SK-N-SH (cell line): ENCODE measurements around the gene GSE1. TPM values are rescaled to one million over a fixed set of nuclear protein-coding genes. Genes with fewer than 3 reads are reported as not detected.
A peak's percentile ranks its signal among the peaks of the same experiment; 100 is the strongest.

Experiments used
- CTCF ChIA-PET: fragments of 300-600, 350-600 bp; formaldehyde crosslinking; extraction: SDS; loops from one replicate; lab custom pipeline; 2021; lab: Yijun Ruan, JAX
- POLR2A ChIA-PET: fragments of 350-600 bp; sonication (Branson Sonifier 250); formaldehyde crosslinking; extraction: SDS; loops from one replicate; lab custom pipeline; 2020; ENCODE audit warnings: antibody characterized with exemption, inconsistent platforms; lab: Yijun Ruan, JAX
- DNase-seq: peaks from one replicate; pipeline ENCODE4 v3.0.0; 2012
- H2AFZ ChIP-seq: fragments of 200-600 bp; sonication (generic); 2 replicates; pipeline ENCODE4 v1.8.1; 2016; ENCODE audit warnings: antibody characterized with exemption, mild to moderate bottlenecking, low read depth
- H3F3A ChIP-seq: fragments of 200-600 bp; sonication (generic); replicated peaks from 2 replicates; pipeline ENCODE3; 2016; ENCODE audit warnings: antibody characterized with exemption, mild to moderate bottlenecking; ENCODE audit not compliant: insufficient read depth
- H3K27ac ChIP-seq, 2 experiments: fragments of 200-500 bp in 1 of 2; fragments of 200-600 bp in 1 of 2; sonication (Bioruptor generic) in 1 of 2; sonication (generic), shearing (Covaris generic) in 1 of 2; 2 replicates each; pipeline versions ENCODE4 v1.5.1 to v1.6.1; 2014 to 2016; ENCODE audit warnings: low read depth in 2 of 2, inconsistent platforms in 1 of 2, low read length in 1 of 2, mild to moderate bottlenecking in 1 of 2, mixed read lengths in 1 of 2
- H3K27me3 ChIP-seq: fragments of 200-600 bp; sonication (generic), shearing (Covaris generic); 2 replicates; pipeline ENCODE4 v1.6.1; 2016; ENCODE audit warnings: mixed run types; ENCODE audit not compliant: insufficient read depth
- H3K36me3 ChIP-seq, 2 experiments: fragments of 200-500 bp in 1 of 2; fragments of 200-600 bp in 1 of 2; sonication (Bioruptor generic) in 1 of 2; sonication (generic) in 1 of 2; replicated peaks in 1 of 2; 2 replicates each; pipeline versions ENCODE3 to v1.5.1; 2014 to 2016; ENCODE audit warnings: low read length in 1 of 2, mild to moderate bottlenecking in 1 of 2; ENCODE audit not compliant: insufficient read depth in 2 of 2, control insufficient read depth in 1 of 2
- H3K4me1 ChIP-seq, 2 experiments: fragments of 200-500 bp in 1 of 2; fragments of 200-600 bp in 1 of 2; sonication (Bioruptor generic) in 1 of 2; sonication (generic), shearing (Covaris generic) in 1 of 2; 2 replicates each; pipeline versions ENCODE4 v1.5.1 to v1.6.1; 2014 to 2016; ENCODE audit warnings: low read depth in 1 of 2, low read length in 1 of 2, mixed run types in 1 of 2; ENCODE audit not compliant: insufficient read depth in 2 of 2, control insufficient read depth in 1 of 2
- H3K4me2 ChIP-seq: fragments of 200-600 bp; sonication (generic), shearing (Covaris generic); 2 replicates; pipeline ENCODE4 v1.6.1; 2017; ENCODE audit warnings: mixed run types
- H3K4me3 ChIP-seq, 2 experiments: fragments of 200-500 bp in 1 of 2; fragments of 200-600 bp in 1 of 2; sonication (Bioruptor generic) in 1 of 2; sonication (generic), shearing (Covaris generic) in 1 of 2; 2 replicates each; pipeline versions ENCODE4 v1.5.1 to v1.8.1; 2014 to 2016; ENCODE audit warnings: low read depth in 2 of 2, inconsistent platforms in 1 of 2, low read length in 1 of 2, mild to moderate bottlenecking in 1 of 2, mixed read lengths in 1 of 2, moderate library complexity in 1 of 2
- H3K79me2 ChIP-seq: fragments of 200-600 bp; sonication (generic); 2 replicates; pipeline ENCODE4 v1.8.1; 2017; ENCODE audit warnings: mild to moderate bottlenecking; ENCODE audit not compliant: insufficient read depth
- H3K9ac ChIP-seq: fragments of 200-600 bp; sonication (generic); 2 replicates; pipeline ENCODE4 v1.6.1; 2017; ENCODE audit warnings: mixed run types
- H3K9me2 ChIP-seq: fragments of 200-600 bp; sonication (generic); 2 replicates; pipeline ENCODE4 v1.6.1; 2017; ENCODE audit warnings: mixed run types
- H3K9me3 ChIP-seq: fragments of 200-600 bp; sonication (generic); 2 replicates; pipeline ENCODE4 v1.6.1; 2017; ENCODE audit warnings: mixed run types, mild to moderate bottlenecking, moderate library complexity
- H4K20me1 ChIP-seq: fragments of 200-600 bp; sonication (generic); 2 replicates; pipeline ENCODE4 v1.6.1; 2017; ENCODE audit warnings: mild to moderate bottlenecking, mixed run types; ENCODE audit not compliant: insufficient read depth
- FOXJ3 ChIP-seq: sonication (generic); formaldehyde crosslinking; IDR thresholded peaks from 2 replicates; pipeline ENCODE4 v1.5.1; 2020; ENCODE audit warnings: mild to moderate bottlenecking, missing genetic modification reagents
- GATA2 ChIP-seq: sonication (generic); formaldehyde crosslinking; IDR thresholded peaks from 2 replicates; pipeline ENCODE4 v1.5.0; 2020; ENCODE audit warnings: mild to moderate bottlenecking, missing genetic modification reagents
- NFIC ChIP-seq: IDR thresholded peaks from 2 replicates; pipeline ENCODE4 v1.4.0; 2012; ENCODE audit warnings: borderline replicate concordance
- NRF1 ChIP-seq: IDR thresholded peaks from 2 replicates; pipeline ENCODE4 v1.6.1; 2012; ENCODE audit warnings: low read depth, mild to moderate bottlenecking, low read length
- RFX5 ChIP-seq: IDR thresholded peaks from 2 replicates; pipeline ENCODE4 v1.6.1; 2012; ENCODE audit warnings: mild to moderate bottlenecking, improper control_type of control experiment, low read length
- TCF12 ChIP-seq: IDR thresholded peaks from 2 replicates; pipeline ENCODE4 v1.4.0; 2012
- WGBS: methylation state at CpG from one replicate; pipeline ENCODE4 v1.1.6; 2017; ENCODE audit warnings: low lambda C conversion rate; 5-methylcytosine and 5-hydroxymethylcytosine counted together
- polyA plus RNA-seq, 3 experiments: library from polyadenylated mRNA; depleted of rRNA; stranded (reverse); fragments of >200 nt; gene quantifications; 2 replicates each; pipeline ENCODE4 v1.2.3, GENCODE V29; 2012
- TF ChIP-seq, protein P1 (sequence below): IDR thresholded peaks from 2 replicates; pipeline ENCODE4 v1.4.0; 2012; ENCODE audit warnings: low read depth, borderline replicate concordance
- TF ChIP-seq, protein P2 (sequence below): IDR thresholded peaks from 2 replicates; pipeline ENCODE4 v1.4.0; 2012; ENCODE audit warnings: low read depth

GSE1 gene
- polyA plus RNA-seq, 1 of the 3 experiments (the other 2 are of a cell fraction) = 26.5 TPM

DNA sequence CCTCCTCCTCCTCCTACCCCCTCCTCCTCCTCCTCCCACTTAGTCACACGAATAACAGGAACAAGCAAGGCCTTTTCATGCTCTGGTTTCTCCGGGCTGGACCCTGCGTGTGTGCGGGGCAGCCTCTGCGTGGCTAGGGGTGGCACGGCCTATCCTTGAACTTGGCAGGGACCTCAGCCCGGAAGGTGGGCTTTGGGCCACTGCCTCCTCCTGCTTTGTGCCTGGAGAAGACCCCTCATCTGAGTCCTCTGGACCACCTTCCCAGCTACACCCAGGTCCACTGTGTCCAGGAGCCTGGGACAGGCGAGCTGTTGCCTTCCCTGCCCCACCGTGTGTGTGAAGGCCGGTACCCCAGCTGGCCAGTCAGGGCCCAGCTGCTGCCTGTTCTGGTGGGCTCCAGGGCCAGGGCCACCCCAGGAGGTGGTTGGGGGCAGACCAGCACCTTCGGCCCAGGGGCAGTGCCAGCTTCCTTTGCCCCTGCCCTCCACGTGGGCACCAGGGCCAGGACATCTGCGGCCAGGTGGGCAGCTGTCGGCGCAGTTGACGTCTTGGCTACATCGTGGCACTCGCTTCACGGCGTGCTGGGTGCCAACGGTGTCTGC lies 40.3 kb downstream of the GSE1 start:
- H3K79me2 ChIP-seq = peaks cover 3% of the 10 kb centered on the region; the same call in 1 of the 2 replicates
- H3K4me3 ChIP-seq = no peak overlapping the region; a peak in 1 of 4 replicates
- peaks cover 17 to 61% of the 10 kb centered on the region in 2 experiments for H3K4me1 ChIP-seq
- 68% methylated on average over 7 of the region's 21 CpGs for WGBS
- H3K27ac ChIP-seq = peak overlapping the region; percentile 54 to 79
- H3K9me3 ChIP-seq = no peaks in the 10 kb centered on the region
- H3F3A ChIP-seq = peaks cover 17% of the 10 kb centered on the region
- peaks cover 7 to 64% of the 10 kb centered on the region in 2 experiments for H3K36me3 ChIP-seq
- CTCF ChIA-PET = interaction anchor here (0.7 to 7.4 kb wide), 3 partner anchors 38 to 68 kb away, joined by 3 to 49 read pairs (median 4); no protein-coding TSS in a partner anchor
- H3K4me2 ChIP-seq = peak overlapping the region; percentile 57; the same call in 1 of the 2 replicates
- H3K9me2 ChIP-seq = no peaks in the 10 kb centered on the region
- DNase-seq = no peak
- H4K20me1 ChIP-seq = peaks cover 57% of the 10 kb centered on the region
- TF ChIP-seq GATA2 (CRISPR knock-in tag) = no peak
- TF ChIP-seq, protein P1, sequence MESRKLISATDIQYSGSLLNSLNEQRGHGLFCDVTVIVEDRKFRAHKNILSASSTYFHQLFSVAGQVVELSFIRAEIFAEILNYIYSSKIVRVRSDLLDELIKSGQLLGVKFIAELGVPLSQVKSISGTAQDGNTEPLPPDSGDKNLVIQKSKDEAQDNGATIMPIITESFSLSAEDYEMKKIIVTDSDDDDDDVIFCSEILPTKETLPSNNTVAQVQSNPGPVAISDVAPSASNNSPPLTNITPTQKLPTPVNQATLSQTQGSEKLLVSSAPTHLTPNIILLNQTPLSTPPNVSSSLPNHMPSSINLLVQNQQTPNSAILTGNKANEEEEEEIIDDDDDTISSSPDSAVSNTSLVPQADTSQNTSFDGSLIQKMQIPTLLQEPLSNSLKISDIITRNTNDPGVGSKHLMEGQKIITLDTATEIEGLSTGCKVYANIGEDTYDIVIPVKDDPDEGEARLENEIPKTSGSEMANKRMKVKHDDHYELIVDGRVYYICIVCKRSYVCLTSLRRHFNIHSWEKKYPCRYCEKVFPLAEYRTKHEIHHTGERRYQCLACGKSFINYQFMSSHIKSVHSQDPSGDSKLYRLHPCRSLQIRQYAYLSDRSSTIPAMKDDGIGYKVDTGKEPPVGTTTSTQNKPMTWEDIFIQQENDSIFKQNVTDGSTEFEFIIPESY = no peak
- no peak for TF ChIP-seq TCF12
- no peak for TF ChIP-seq FOXJ3 (CRISPR knock-in tag)
- no peaks in the 10 kb centered on the region for H3K27me3 ChIP-seq
- POLR2A ChIA-PET = no interaction called here
- H2AFZ ChIP-seq = no peak overlapping the region
- no peak overlapping the region for H3K9ac ChIP-seq

DNA sequence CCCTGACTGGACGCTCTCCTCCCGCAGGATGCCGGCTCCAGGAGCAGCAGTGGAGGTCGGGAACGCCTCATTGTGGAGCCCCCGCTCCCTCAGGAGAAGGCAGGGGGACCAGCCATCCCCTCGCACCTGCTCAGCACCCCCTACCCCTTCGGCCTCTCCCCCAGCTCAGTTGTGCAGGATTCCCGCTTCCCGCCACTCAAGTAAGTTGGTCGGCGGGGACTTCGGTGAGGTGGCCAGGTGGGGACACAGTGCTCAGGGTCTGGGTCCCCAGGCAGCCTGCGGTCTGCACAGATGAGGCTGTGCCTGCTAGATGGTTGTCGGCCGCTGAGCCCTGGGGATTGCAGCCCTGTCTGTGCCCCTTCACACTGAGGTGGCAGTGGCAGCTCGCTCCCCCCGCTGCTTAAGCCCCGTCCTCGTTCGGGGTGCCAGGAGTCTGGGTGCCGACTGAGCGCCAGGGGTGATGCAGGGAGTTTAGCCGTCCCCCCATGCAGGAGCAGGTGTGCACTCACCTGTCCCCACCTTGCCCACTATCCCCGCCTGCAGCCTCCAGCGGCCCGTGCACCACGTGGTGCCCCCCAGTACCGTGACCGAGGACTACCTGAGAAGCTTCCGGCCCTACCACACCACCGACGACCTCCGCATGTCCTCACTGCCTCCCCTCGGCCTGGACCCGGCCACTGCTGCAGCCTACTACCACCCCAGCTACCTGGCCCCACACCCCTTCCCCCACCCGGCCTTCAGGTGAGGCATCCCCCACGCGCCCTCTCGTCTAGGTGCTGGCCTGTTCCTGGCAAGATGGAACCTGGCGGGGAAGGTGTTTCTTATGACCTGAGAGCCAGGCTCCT lies 41.4 kb downstream of the GSE1 start:
- Histone ChIP-seq H4K20me1 (peaks cover 51% of the 10 kb centered on the region), H3K9me2 (no peaks in the 10 kb centered on the region), H3K79me2 (peaks cover 3% of the 10 kb centered on the region; the same call in 1 of the 2 replicates), H3K4me2 (no peak overlapping the region), H3K9ac (no peak overlapping the region), H3K27me3 (no peaks in the 10 kb centered on the region), H3K4me3 (no peak overlapping the region), H3F3A (peaks cover 17% of the 10 kb centered on the region), H3K9me3 (no peaks in the 10 kb centered on the region), H3K4me1 (peaks cover 17 to 54% of the 10 kb centered on the region in 2 experiments), H3K27ac (peak overlapping the region in 1 of 2 experiments; percentile 79; a peak in 2 of 4 replicates), H3K36me3 (peaks cover 7 to 64% of the 10 kb centered on the region in 2 experiments)
- no peak for DNase-seq
- POLR2A ChIA-PET = no interaction called here
- 92% methylated on average over 24 of the region's 41 CpGs for WGBS
- CTCF ChIA-PET = interaction anchor here (7.4 kb wide), 1 partner anchor 39 kb away, joined by 49 read pairs; no protein-coding TSS in a partner anchor
- TF ChIP-seq TCF12 = no peak
- TF ChIP-seq, protein P1 = no peak
- TF ChIP-seq NFIC = no peak
- no peak for TF ChIP-seq RFX5
- no peak for TF ChIP-seq NRF1
- TF ChIP-seq, protein P2, sequence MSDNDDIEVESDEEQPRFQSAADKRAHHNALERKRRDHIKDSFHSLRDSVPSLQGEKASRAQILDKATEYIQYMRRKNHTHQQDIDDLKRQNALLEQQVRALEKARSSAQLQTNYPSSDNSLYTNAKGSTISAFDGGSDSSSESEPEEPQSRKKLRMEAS = no peak
- TF ChIP-seq, all 33 proteins: peak for 0
- no peak overlapping the region for H2AFZ ChIP-seq
